GM13976 (cell line): ENCODE results near the gene ALG13.
"Not testable (repeated sequence)": the region's sequence is repeated elsewhere in the genome, so short reads cannot be mapped to it uniquely, and the experiment has no call there.

Source experiments
- DNase-seq: peaks from one replicate; pipeline ENCODE4 v3.0.0; 2012; ENCODE audit warnings: low spot score
- CTCF ChIP-seq: IDR thresholded peaks from 2 replicates; pipeline ENCODE4 v1.5.1; 2012; ENCODE audit warnings: borderline replicate concordance, mild to moderate bottlenecking; ENCODE audit not compliant: insufficient read depth; ENCODE audit errors: extremely low read depth, missing control alignments, control extremely low read depth
- in situ Hi-C: fragments of 300-500 bp; cut with MboI; formaldehyde crosslinking; loops from one replicate; pipeline ENCODE4 v1.12.0; 2022; ENCODE audit warnings: low sequenced_read_pairs, mixed read lengths, inconsistent platforms; ENCODE audit not compliant: unreplicated experiment

Gene ALG13

GRCh38 chrX:111784667-111785066, 103.7 kb downstream of the ALG13 start:
- TF ChIP-seq CTCF, result no peak
- no peak for DNase-seq
- in situ Hi-C loops, result no loop called here

GRCh38 chrX:111790054-111790453, 109.1 kb downstream of the ALG13 start:
- in situ Hi-C loops, DNase-seq: not testable (repeated sequence)
